Nephron progenitor cell (in vitro differentiated cells): ENCODE measurements around the gene WWOX.
A peak's percentile ranks its signal among the peaks of the same experiment; 100 is the strongest.

Source experiments
- DNase-seq: peaks from one replicate; pipeline ENCODE4 v3.0.0; 2021
- H3K27ac Mint-ChIP-seq: 2 replicates; pipeline ENCODE4 v1.8.0; 2021; ENCODE audit warnings: mild to moderate bottlenecking, moderate library complexity, mixed read lengths
- H3K27me3 Mint-ChIP-seq: 2 replicates; pipeline ENCODE4 v1.8.0; 2021; ENCODE audit warnings: mild to moderate bottlenecking, low read depth, mixed read lengths; ENCODE audit not compliant: poor library complexity
- H3K36me3 Mint-ChIP-seq: 2 replicates; pipeline ENCODE4 v1.8.0; 2021; ENCODE audit warnings: low read depth, mixed read lengths
- H3K4me1 Mint-ChIP-seq: 2 replicates; pipeline ENCODE4 v1.8.0; 2021; ENCODE audit warnings: mixed read lengths
- H3K4me3 Mint-ChIP-seq: 2 replicates; pipeline ENCODE4 v1.8.0; 2021; ENCODE audit warnings: mild to moderate bottlenecking, moderate library complexity, mixed read lengths
- H3K9me3 Mint-ChIP-seq: 2 replicates; pipeline ENCODE4 v1.8.0; 2021; ENCODE audit warnings: mild to moderate bottlenecking, moderate library complexity, mixed read lengths
- CTCF ChIP-seq: fragments of 200-600 bp; sonication (generic); IDR thresholded peaks from 2 replicates; pipeline ENCODE4 v1.5.0; 2021; ENCODE audit warnings: antibody characterized with exemption

Gene WWOX

DNA sequence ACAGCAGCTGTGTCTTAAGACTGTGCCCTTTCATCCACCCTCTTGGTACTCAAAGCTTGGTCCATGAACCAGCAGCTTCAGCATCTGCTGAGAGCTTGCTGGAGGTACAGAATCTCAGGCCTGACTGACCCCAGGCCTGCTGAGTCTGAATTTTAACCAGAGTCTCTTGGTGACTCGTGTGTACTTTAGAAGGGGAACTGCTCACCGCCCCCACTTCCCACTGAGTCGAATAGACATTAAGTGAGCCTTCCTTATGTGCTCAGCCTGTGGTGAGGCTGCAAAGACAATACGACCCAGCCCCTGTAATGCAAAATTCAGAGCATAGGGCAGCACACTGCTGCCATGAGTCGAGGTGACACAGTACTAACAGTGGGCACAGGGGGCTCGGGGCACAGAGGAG lies 662.8 kb downstream of the WWOX start:
- Mint-ChIP-seq H3K9me3 (no peaks in the 10 kb centered on the region), H3K36me3 (no peaks in the 10 kb centered on the region), H3K4me3 (no peak overlapping the region), H3K4me1 (peaks cover 9% of the 10 kb centered on the region), H3K27ac (peak overlapping the region; percentile 22), H3K27me3 (no peaks in the 10 kb centered on the region)
- no peak for DNase-seq
- no peak for TF ChIP-seq CTCF

GRCh38 chr16:78763821-78764440 lies 664.5 kb downstream of the WWOX start:
- H3K9me3 Mint-ChIP-seq: no peaks in the 10 kb centered on the region
- TF ChIP-seq CTCF: no peak
- peaks cover 16% of the 10 kb centered on the region for H3K4me1 Mint-ChIP-seq
- no peak overlapping the region for H3K27ac Mint-ChIP-seq
- DNase-seq: no peak
- no peak overlapping the region for H3K4me3 Mint-ChIP-seq
- H3K36me3 Mint-ChIP-seq: no peaks in the 10 kb centered on the region
- H3K27me3 Mint-ChIP-seq: peaks cover 5% of the 10 kb centered on the region

DNA sequence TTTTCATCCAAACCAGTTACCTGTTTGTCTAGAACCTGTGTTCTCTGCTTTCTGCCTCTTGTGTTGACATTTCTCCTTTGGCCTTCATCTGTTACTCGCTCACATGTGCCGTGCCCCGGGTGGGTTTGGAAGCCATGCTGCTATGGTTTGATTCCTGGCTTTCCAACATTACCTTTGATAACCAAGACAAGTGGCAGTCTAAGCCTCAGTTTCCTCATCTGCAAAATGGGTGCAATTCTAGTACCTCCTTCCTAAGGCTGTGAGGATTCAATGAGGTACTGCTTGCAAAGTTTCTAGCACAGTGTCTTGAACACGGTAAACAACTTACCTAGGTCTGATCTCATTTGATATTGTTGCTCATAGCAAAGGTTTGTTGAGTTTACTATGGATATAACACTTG lies 665.0 kb downstream of the WWOX start:
- Mint-ChIP-seq H3K27me3 (peaks cover 5% of the 10 kb centered on the region), H3K4me3 (no peak overlapping the region), H3K9me3 (no peaks in the 10 kb centered on the region), H3K27ac (no peak overlapping the region), H3K36me3 (no peaks in the 10 kb centered on the region), H3K4me1 (peaks cover 16% of the 10 kb centered on the region)
- TF ChIP-seq CTCF: no peak
- no peak for DNase-seq

DNA sequence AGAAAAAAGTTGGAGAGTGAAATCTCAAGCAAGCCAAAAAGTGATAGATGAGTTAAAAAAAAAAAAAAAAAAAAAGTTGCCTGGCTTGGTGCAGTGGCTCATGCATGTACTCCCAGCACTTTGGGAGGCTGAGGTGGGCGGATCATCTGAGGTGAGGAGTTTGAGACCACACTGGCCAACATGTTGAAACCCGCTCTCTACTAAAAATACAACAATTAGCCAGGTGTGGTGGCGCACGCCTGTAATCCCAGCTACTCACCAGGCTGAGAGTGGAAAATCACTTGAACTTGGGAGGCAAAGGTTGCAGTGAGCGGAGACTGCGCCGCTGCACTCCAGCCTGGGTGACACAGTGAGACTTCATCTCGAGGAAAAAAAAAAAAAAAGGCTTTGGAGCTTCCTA lies 668.8 kb downstream of the WWOX start:
- TF ChIP-seq CTCF: no peak
- H3K4me3 Mint-ChIP-seq: no peak overlapping the region
- peaks cover 16% of the 10 kb centered on the region for H3K4me1 Mint-ChIP-seq
- H3K36me3 Mint-ChIP-seq: peaks cover 8% of the 10 kb centered on the region
- peak overlapping the region; percentile 58 for H3K27ac Mint-ChIP-seq
- DNase-seq: no peak
- peaks cover 7% of the 10 kb centered on the region for H3K27me3 Mint-ChIP-seq
- peaks cover 16% of the 10 kb centered on the region for H3K9me3 Mint-ChIP-seq

DNA sequence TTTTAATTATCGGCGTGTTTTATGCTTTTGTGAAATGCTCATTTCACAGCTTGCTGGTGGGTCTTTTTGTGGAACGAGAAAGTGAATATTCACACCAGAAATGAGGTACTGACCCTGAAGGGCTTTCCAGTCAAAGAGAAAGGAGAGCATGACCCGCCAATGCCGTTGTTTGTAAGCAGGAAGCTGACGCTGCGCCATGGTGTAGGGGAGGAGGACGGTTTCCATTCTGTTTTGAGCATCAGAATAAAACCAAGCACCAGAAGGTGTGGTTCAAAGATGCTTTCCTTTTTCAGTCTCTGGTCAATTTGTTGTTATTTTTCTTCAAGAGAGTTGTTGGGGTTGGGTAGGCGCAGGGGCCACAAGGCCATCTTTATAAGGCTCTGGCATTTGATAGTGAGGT lies 669.3 kb downstream of the WWOX start:
- no peak for DNase-seq
- peaks cover 9% of the 10 kb centered on the region for H3K36me3 Mint-ChIP-seq
- peaks cover 7% of the 10 kb centered on the region for H3K27me3 Mint-ChIP-seq
- H3K9me3 Mint-ChIP-seq: peaks cover 20% of the 10 kb centered on the region
- peaks cover 16% of the 10 kb centered on the region for H3K4me1 Mint-ChIP-seq
- no peak overlapping the region for H3K27ac Mint-ChIP-seq
- no peak overlapping the region for H3K4me3 Mint-ChIP-seq
- no peak for TF ChIP-seq CTCF

GRCh38 chr16:78770353-78771091 lies 671.1 kb downstream of the WWOX start:
- Mint-ChIP-seq H3K27ac (no peak overlapping the region), H3K36me3 (peaks cover 9% of the 10 kb centered on the region), H3K27me3 (peaks cover 7% of the 10 kb centered on the region), H3K9me3 (peaks cover 20% of the 10 kb centered on the region), H3K4me3 (no peak overlapping the region), H3K4me1 (peaks cover 14% of the 10 kb centered on the region)
- peak; percentile 66 for TF ChIP-seq CTCF
- peak; percentile 73 for DNase-seq
